ENCODE results near the gene USP51.
"Not testable (repeated sequence)": the region's sequence is repeated elsewhere in the genome, so short reads cannot be mapped to it uniquely, and the experiment has no call there.

USP51 gene

GRCh38 chrX:55489314-55490009 lies at the start of gene USP51:
TSS of gene USP51 (minus strand) at chrX:55489848. CDS start at chrX:55488939, 909 bp downstream.
- no peak for DNase-seq (ENCODE audit: low read depth in 2 of 2)

DNA sequence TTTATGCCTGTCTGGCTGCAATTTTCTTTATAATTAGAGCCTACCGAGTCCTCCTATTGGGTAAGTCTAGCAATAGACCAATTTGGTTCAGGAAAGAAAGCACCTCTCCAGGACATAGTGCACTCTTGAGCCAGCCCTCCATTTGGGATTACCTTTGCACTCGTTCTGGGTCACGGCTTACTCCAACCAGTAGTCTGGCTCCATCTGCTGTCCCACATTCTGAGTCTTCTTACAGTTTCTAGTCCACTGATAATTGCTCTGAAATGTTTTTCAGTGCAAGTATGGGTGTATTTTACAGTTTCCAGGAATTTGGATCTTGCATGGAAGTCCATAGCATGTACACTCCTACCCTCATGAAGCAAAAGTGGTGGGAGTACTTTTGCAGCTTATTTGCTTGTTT lies 34.8 kb upstream of the USP51 start:
- no peak for DNase-seq (ENCODE audit: low read depth in 2 of 2)

- DNase-seq (ENCODE audit: low read depth in 2 of 2), result no peak
These were observed 33.7 kb upstream of the USP51 start for GRCh38 chrX:55523356-55523755.

GRCh38 chrX:55522596-55523276 lies 33.1 kb upstream of the USP51 start:
- no peak for DNase-seq (ENCODE audit: low read depth in 2 of 2)

DNA sequence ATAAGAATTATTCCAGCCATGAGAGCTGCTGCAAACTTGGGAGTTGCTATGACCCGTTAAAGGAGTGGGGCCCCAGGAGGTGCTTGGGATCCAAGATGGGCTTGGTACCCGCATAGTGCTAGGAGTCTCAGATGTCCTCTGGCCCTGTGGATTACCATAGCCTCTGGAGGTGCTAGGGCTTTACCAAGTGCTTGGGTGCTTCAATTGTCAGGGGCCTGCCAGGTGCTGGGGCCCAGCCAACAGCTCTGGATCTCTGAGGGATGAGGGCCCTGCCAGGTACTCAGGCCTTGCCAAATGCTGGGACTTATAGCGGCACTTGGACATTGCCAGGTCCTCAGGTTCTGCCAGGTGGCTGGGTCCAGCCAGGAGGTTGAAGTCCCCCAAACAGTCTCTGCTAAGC lies 32.0 kb upstream of the USP51 start:
- no peak for DNase-seq (ENCODE audit: low read depth in 2 of 2)

GRCh38 chrX:55516794-55517481 lies 27.3 kb upstream of the USP51 start:
- not testable (repeated sequence) for DNase-seq (ENCODE audit: low read depth in 2 of 2)

DNA sequence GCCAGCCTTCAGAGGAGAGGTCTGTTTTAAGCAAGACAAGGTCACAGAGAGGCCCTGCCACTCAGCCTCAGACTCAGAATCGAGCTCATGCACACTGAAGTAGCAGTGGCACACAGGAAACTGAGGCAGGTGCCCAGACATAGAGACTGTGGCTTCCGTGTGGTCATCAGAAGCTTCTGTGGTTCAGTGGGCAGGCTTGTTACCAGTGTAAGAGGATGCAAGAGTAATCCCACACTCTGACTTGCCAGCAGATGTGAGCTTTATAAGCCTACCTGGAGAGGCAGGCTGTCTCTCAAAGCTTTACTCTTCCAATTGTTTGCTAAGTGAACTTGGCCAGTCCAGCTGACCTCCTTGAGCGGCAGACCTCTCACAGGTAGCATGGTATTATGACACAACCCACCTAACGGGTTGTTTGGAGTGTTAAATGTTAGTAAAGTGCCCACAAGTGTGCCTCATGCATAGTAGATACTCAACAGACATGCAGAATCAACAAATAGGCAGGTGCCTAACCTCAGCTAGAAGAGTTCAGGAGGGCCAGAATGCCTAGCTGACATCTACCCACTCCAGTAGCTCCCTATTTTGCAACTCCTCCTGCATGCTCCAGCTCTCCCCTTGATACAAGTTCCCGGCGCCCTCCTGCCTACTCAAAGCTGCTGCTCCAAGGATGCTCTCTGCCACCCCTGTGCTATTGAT lies 23.5 kb upstream of the USP51 start:
- not testable (repeated sequence) for DNase-seq (ENCODE audit: low read depth in 2 of 2)

DNA sequence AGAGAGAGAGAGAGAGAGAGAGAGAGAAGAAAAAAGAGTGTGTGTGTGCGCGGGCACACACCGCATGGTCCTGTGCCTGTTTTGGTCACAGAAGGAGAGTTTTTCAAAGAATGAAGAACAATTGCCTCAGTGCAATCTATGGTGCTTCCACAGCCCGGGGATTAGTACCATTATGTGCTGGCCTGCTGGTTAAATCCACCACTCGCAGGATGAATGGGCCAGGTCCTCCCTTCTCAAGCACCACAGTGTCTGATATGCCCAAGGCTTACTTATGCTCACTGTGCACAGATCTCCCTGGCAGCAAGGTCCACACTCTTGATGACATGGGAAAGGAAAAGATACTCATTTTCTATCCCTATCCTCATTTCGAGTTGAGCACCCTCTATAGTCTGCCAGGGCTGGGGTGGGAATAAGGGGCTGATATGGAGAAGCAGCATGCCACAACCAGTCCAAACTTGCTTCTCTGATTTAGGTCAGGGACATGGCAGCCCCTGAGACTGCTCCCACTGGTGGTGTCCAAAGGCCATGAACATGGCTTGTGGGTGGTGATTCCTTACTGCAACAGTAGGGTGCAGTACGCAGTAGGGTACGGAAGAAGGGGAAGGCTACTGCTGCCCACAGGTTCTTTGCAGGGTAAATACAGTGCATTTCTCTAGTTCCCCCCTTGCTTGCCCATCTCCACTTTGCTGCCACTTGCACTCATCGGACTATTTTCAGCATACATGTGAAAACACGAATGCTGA lies 18.9 kb upstream of the USP51 start:
- not testable (repeated sequence) for DNase-seq (ENCODE audit: low read depth in 2 of 2)

DNA sequence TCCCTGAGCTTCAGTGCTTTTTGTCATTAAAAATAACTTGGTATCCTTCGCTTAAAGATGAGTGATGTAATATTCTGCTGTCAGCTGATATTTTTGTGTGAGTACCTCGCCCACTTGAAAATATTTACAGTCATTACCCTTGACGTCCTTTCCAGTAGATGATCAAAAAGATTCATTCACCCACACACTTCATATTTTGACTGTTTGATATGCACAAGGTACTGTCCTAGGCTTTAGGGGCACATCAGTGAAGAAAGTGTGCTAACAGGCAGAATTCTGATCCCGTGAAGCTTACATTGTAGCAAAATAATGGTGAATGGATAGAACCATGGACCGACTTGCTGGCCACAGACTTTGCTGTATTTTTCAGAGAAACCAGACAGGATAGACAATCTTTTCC lies 18.1 kb upstream of the USP51 start:
- DNase-seq (ENCODE audit: low read depth in 2 of 2), result not testable (repeated sequence)

- not testable (repeated sequence) for DNase-seq (ENCODE audit: low read depth in 2 of 2)
These were observed 17.4 kb upstream of the USP51 start for GRCh38 chrX:55507010-55507409.

DNA sequence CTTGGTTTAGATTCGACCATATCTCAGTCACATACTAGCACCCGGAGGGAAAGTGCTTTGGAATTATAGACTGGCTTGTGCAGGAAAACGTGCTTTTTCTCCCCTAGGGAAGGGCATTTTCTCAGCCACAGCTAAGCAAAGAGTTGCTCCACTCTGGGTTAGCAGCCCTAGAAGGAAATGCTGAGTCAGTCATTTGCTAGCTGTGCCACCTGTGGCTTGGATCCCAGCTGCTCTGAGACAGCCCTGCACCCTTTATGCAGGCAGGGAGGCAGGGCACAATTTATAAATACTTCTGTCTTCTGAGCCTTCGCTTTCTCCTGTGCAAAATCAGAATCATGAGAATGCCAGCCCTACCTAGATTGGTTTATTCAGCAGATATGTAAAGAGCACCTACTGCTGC lies 1.3 kb upstream of the USP51 start:
- DNase-seq (ENCODE audit: low read depth in 2 of 2), result no peak

- DNase-seq (ENCODE audit: low read depth in 2 of 2), result no peak
These were observed 473 bp upstream of the USP51 start for GRCh38 chrX:55490121-55490520.

GRCh38 chrX:55488593-55489313 lies 895 bp downstream of the USP51 start:
- peak; percentile 33 to 38 for DNase-seq (ENCODE audit: low read depth in 2 of 2)

- DNase-seq (ENCODE audit: low read depth in 2 of 2), result no peak
These were observed 1.5 kb downstream of the USP51 start for GRCh38 chrX:55488006-55488592.

DNA sequence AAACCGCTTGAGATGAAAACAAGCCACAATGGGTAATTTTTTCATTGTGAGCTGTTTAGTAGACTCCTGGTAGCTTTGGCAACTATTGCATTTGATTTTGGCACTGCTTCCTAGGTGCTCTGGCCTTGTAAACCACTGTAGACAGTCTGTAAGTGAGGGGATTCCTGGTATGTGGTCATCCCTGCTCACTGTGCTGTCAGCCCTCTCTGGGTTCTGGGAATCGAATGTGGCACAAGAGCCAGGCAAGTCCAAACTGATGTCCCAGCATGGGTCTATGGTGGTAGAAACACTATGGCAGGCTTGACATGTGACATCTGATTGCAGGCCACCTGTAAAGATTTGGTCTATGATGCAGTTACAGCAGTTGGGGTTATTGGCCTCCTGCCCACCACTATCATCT lies 2.5 kb downstream of the USP51 start:
- DNase-seq (ENCODE audit: low read depth in 2 of 2), result no peak

DNA sequence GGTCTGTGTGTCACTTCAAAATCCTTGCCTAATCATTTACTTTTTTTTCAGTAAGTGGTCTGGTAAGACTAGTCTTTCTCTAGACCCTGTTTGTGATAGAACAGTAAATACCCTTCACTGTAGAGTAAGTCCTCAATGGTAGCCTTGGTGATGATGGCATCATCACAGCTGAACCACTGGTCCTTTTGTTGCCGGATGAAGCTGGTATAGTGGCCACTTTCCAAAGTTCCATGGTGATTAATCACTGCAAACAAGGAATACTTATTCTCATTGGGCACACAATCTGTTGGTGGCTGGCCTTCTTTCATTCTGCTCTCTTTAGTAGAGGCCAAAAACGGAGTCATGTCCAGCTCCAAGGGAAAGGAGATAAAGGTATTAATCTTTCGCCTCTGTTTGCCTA lies 2.9 kb downstream of the USP51 start:
- no peak for DNase-seq (ENCODE audit: low read depth in 2 of 2)

- no peak for DNase-seq (ENCODE audit: low read depth in 2 of 2)
These were observed 4.7 kb downstream of the USP51 start for GRCh38 chrX:55484948-55485347.

- DNase-seq (ENCODE audit: low read depth in 2 of 2), result no peak
These were observed 9.1 kb downstream of the USP51 start for GRCh38 chrX:55480390-55481062.

DNA sequence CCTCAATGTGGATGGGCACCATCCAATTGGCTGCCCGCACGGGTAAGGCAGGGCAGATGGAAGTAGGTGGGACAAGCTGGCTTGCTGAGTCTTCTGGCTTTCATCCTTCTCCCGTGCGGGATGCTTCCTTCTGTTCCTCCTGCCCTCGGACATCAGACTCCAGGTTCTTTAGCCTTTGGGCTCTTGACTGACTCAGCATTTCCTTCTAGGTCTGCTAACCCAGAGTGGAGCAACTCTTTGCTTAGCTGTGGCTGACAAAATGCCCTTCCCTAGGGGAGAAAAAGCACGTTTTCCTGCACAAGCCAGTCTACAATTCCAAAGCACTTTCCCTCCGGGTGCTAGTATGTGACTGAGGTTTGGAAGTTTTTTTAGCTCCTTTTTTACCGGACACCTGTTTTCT lies 9.7 kb downstream of the USP51 start:
- DNase-seq (ENCODE audit: low read depth in 2 of 2), result not testable (repeated sequence)

- not testable (repeated sequence) for DNase-seq (ENCODE audit: low read depth in 2 of 2)
These were observed 23.9 kb downstream of the USP51 start for GRCh38 chrX:55465791-55466190.

Data from stimulated activated CD8-positive, alpha-beta memory T cell treated with anti-CD3 and anti-CD28 coated beads, Interleukin-15, amount 100 ng/mL, for 4 hours (primary cell).